Measurements from ENCODE around the gene GALNT2. TPM values are rescaled to one million over a fixed set of nuclear protein-coding genes. Genes with fewer than 3 reads are reported as not detected.

The GALNT2 gene
- total and polyA plus RNA-seq, 2 of the 13 experiments (the other 11 are each of a cell fraction or from before 2014, with no cell fraction given): 39.3 to 39.6 TPM

- TF ChIP-seq ZNF318 (CRISPR knock-in tag; IDR thresholded peaks at IDR 0.05) (no peak), ZSCAN5A (CRISPR knock-in tag; IDR thresholded peaks at IDR 0.05; ENCODE audit: borderline replicate concordance) (no peak), ZNF276 (CRISPR knock-in tag; IDR thresholded peaks at IDR 0.05; ENCODE audit: low read depth) (no peak), NFATC3 (CRISPR knock-in tag; IDR thresholded peaks at IDR 0.05) (no peak), ZNF841 (CRISPR knock-in tag; IDR thresholded peaks at IDR 0.05; ENCODE audit: borderline replicate concordance) (0 out of 2 replicates have a peak, but pooled peaks have one; percentile 30), ZNF362 (CRISPR knock-in tag; IDR thresholded peaks at IDR 0.05; ENCODE audit: borderline replicate concordance) (no peak), ZNF512 (CRISPR knock-in tag; IDR thresholded peaks at IDR 0.05) (no peak), LCORL (IDR thresholded peaks at IDR 0.05) (no peak), LCORL (CRISPR knock-in tag; IDR thresholded peaks at IDR 0.05) (0 out of 2 replicates have a peak, but pooled peaks have one; percentile 9), ZNF280D (CRISPR knock-in tag; IDR thresholded peaks at IDR 0.05) (no peak), POLR2A (IDR thresholded peaks at IDR 0.05; ENCODE audit: insufficient read depth in 1 of 2, low read depth in 2 of 2, low read length in 2 of 2) (no peak; a peak in 1 of 4 replicates)
Observed at GRCh38 chr1:230105245-230105753, 38.3 kb downstream of the GALNT2 start (continued).

Measured in HepG2 (cell line).